NCI-H446 treated with DMSO at 0.1 percent for 48 hours (cell line): ENCODE measurements around the gene NCR3LG1.
"Not testable (repeated sequence)": the region's sequence is repeated elsewhere in the genome, so short reads cannot be mapped to it uniquely, and the experiment has no call there.

Experiments used
- DNase-seq: peaks from one replicate; lab custom pipeline; 2025; lab: John Stamatoyannopoulos, UW

The NCR3LG1 gene

GRCh38 chr11:17412488-17413180 lies 61.0 kb downstream of the NCR3LG1 start:
- DNase-seq, result no peak

GRCh38 chr11:17413414-17414316 lies 62.1 kb downstream of the NCR3LG1 start:
- DNase-seq, result no peak

- no peak for DNase-seq
Observed at GRCh38 chr11:17414317-17414737, 62.7 kb downstream of the NCR3LG1 start.

GRCh38 chr11:17414992-17415391 lies 63.4 kb downstream of the NCR3LG1 start:
- no peak for DNase-seq

GRCh38 chr11:17415523-17416104 lies 64.0 kb downstream of the NCR3LG1 start:
- no peak for DNase-seq

GRCh38 chr11:17416492-17416891 lies 64.9 kb downstream of the NCR3LG1 start:
- DNase-seq, result no peak

- DNase-seq, result no peak
Observed at GRCh38 chr11:17418444-17419081, 67.0 kb downstream of the NCR3LG1 start.

- DNase-seq, result no peak
Observed at GRCh38 chr11:17421781-17422180, 70.2 kb downstream of the NCR3LG1 start.

GRCh38 chr11:17423533-17424310 lies 72.1 kb downstream of the NCR3LG1 start:
- no peak for DNase-seq

- DNase-seq, result not testable (repeated sequence)
Observed at GRCh38 chr11:17426233-17426632, 74.6 kb downstream of the NCR3LG1 start.
